ENCODE data around the gene CMTR1.

GRCh38 chr6:37451441-37452193 is 18.6 kb downstream of the CMTR1 start:
- TF ChIP-seq CTCF (IDR thresholded peaks at IDR 0.05) (no peak), POLR2AphosphoS5 (IDR thresholded peaks at IDR 0.05) (no peak), POLR2A (IDR thresholded peaks at IDR 0.05) (no peak)

Data from breast epithelium (tissue), 3 donors.